ENCODE data around the gene LMBRD2. TPM values are rescaled to one million over a fixed set of nuclear protein-coding genes. Genes with fewer than 3 reads are reported as not detected.

Gene LMBRD2
- total RNA-seq, 1 experiment from 2014 or later, result 5.6 TPM

GRCh38 chr5:36177154-36177553, 25.5 kb upstream of the LMBRD2 start:
- peaks cover 61% of the 10 kb centered on the region for H3K36me3 Mint-ChIP-seq
- H3K27ac Mint-ChIP-seq, result no peak overlapping the region
- ChIA-PET CTCF (interaction anchor here (0.7 to 1.6 kb wide), 2 partner anchors 78 to 214 kb away, joined by 3 to 8 read pairs; no protein-coding TSS in a partner anchor), POLR2A (no interaction called here)
- TF ChIP-seq, protein P1, sequence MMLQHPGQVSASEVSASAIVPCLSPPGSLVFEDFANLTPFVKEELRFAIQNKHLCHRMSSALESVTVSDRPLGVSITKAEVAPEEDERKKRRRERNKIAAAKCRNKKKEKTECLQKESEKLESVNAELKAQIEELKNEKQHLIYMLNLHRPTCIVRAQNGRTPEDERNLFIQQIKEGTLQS (CRISPR knock-in tag; conservative IDR thresholded peaks at IDR 0.05), result no peak
- no peak for TF ChIP-seq PRDM15 (CRISPR knock-in tag; IDR thresholded peaks at IDR 0.05)
- TF ChIP-seq FOXK1 (CRISPR knock-in tag; IDR thresholded peaks at IDR 0.05), result no peak
- TF ChIP-seq, protein P2, sequence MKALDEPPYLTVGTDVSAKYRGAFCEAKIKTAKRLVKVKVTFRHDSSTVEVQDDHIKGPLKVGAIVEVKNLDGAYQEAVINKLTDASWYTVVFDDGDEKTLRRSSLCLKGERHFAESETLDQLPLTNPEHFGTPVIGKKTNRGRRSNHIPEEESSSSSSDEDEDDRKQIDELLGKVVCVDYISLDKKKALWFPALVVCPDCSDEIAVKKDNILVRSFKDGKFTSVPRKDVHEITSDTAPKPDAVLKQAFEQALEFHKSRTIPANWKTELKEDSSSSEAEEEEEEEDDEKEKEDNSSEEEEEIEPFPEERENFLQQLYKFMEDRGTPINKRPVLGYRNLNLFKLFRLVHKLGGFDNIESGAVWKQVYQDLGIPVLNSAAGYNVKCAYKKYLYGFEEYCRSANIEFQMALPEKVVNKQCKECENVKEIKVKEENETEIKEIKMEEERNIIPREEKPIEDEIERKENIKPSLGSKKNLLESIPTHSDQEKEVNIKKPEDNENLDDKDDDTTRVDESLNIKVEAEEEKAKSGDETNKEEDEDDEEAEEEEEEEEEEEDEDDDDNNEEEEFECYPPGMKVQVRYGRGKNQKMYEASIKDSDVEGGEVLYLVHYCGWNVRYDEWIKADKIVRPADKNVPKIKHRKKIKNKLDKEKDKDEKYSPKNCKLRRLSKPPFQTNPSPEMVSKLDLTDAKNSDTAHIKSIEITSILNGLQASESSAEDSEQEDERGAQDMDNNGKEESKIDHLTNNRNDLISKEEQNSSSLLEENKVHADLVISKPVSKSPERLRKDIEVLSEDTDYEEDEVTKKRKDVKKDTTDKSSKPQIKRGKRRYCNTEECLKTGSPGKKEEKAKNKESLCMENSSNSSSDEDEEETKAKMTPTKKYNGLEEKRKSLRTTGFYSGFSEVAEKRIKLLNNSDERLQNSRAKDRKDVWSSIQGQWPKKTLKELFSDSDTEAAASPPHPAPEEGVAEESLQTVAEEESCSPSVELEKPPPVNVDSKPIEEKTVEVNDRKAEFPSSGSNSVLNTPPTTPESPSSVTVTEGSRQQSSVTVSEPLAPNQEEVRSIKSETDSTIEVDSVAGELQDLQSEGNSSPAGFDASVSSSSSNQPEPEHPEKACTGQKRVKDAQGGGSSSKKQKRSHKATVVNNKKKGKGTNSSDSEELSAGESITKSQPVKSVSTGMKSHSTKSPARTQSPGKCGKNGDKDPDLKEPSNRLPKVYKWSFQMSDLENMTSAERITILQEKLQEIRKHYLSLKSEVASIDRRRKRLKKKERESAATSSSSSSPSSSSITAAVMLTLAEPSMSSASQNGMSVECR (CRISPR knock-in tag; IDR thresholded peaks at IDR 0.05; ENCODE audit: borderline replicate concordance), result no peak
- no peak for TF ChIP-seq MXD4 (CRISPR knock-in tag; IDR thresholded peaks at IDR 0.05; ENCODE audit: borderline replicate concordance)
- DNase-seq (ENCODE audit: low spot score) (no peak), ATAC-seq (no peak)
- no peaks in the 10 kb centered on the region for H3K9me3 Mint-ChIP-seq
- H3K27me3 Mint-ChIP-seq (ENCODE audit: low read depth), result no peaks in the 10 kb centered on the region
- no peak overlapping the region for H3K4me3 Mint-ChIP-seq
- no peaks in the 10 kb centered on the region for H3K4me1 Mint-ChIP-seq

GRCh38 chr5:36175043-36175442, 23.4 kb upstream of the LMBRD2 start:
- Mint-ChIP-seq H3K27ac (peak overlapping the region; percentile 55; the same call in 1 of the 2 replicates), H3K4me1 (no peaks in the 10 kb centered on the region), H3K9me3 (no peaks in the 10 kb centered on the region), H3K36me3 (peaks cover 61% of the 10 kb centered on the region), H3K4me3 (no peak overlapping the region), H3K27me3 (ENCODE audit: low read depth) (no peaks in the 10 kb centered on the region)
- ATAC-seq (no peak), DNase-seq (ENCODE audit: low spot score) (no peak)
- ChIA-PET POLR2A (no interaction called here), CTCF (no interaction called here)
- TF ChIP-seq ETV6 (CRISPR knock-in tag; IDR thresholded peaks at IDR 0.05) (no peak), ZNF532 (CRISPR knock-in tag; IDR thresholded peaks at IDR 0.05; ENCODE audit: borderline replicate concordance) (no peak), GTF2I (CRISPR knock-in tag; conservative IDR thresholded peaks at IDR 0.05) (no peak), NFYB (CRISPR knock-in tag; conservative IDR thresholded peaks at IDR 0.05; ENCODE audit: low read depth) (no peak), ZNF671 (CRISPR knock-in tag; IDR thresholded peaks at IDR 0.05) (no peak), ATF1 (CRISPR knock-in tag; IDR thresholded peaks at IDR 0.05) (no peak), FOXP4 (CRISPR knock-in tag; IDR thresholded peaks at IDR 0.05) (no peak)
- TF ChIP-seq, protein P3, sequence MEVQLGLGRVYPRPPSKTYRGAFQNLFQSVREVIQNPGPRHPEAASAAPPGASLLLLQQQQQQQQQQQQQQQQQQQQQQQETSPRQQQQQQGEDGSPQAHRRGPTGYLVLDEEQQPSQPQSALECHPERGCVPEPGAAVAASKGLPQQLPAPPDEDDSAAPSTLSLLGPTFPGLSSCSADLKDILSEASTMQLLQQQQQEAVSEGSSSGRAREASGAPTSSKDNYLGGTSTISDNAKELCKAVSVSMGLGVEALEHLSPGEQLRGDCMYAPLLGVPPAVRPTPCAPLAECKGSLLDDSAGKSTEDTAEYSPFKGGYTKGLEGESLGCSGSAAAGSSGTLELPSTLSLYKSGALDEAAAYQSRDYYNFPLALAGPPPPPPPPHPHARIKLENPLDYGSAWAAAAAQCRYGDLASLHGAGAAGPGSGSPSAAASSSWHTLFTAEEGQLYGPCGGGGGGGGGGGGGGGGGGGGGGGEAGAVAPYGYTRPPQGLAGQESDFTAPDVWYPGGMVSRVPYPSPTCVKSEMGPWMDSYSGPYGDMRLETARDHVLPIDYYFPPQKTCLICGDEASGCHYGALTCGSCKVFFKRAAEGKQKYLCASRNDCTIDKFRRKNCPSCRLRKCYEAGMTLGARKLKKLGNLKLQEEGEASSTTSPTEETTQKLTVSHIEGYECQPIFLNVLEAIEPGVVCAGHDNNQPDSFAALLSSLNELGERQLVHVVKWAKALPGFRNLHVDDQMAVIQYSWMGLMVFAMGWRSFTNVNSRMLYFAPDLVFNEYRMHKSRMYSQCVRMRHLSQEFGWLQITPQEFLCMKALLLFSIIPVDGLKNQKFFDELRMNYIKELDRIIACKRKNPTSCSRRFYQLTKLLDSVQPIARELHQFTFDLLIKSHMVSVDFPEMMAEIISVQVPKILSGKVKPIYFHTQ (CRISPR knock-in tag; IDR thresholded peaks at IDR 0.05), result no peak

Data from WTC11 (cell line).